GM12878 (cell line): ENCODE results near the gene PRRG3.

ENCODE experiments used
- NR2C1 ChIP-seq: fragments of 450-650 bp; IDR thresholded peaks from 2 replicates; pipeline ENCODE4 v1.6.1; 2017; ENCODE audit warnings: antibody characterized with exemption, mild to moderate bottlenecking, moderate library complexity
- SREBF2 ChIP-seq: IDR thresholded peaks from 2 replicates; pipeline ENCODE4 v1.6.1; 2012; ENCODE audit warnings: mild to moderate bottlenecking, low read length
- STAT1 ChIP-seq: fragments of 450-650 bp; conservative IDR thresholded peaks from 2 replicates; pipeline ENCODE4 v1.6.1; 2014; ENCODE audit warnings: antibody characterized with exemption, mild to moderate bottlenecking
- TF ChIP-seq, protein P1 (sequence below), 3 experiments: IDR thresholded peaks in 2 of 3; conservative IDR thresholded peaks in 1 of 3; 2 replicates each; pipeline ENCODE4 v1.5.1; 2011; ENCODE audit warnings: low read depth in 3 of 3, low read length in 3 of 3, mild to moderate bottlenecking in 3 of 3, control low read depth in 2 of 3, moderate library complexity in 2 of 3, inconsistent platforms in 1 of 3, mixed read lengths in 1 of 3; ENCODE audit not compliant: control insufficient read depth in 2 of 3, insufficient read depth in 1 of 3; ENCODE audit errors: extremely low read depth in 1 of 3

GRCh38 chrX:151754047-151754429, 58.8 kb downstream of the PRRG3 start:
- TF ChIP-seq, protein P1, sequence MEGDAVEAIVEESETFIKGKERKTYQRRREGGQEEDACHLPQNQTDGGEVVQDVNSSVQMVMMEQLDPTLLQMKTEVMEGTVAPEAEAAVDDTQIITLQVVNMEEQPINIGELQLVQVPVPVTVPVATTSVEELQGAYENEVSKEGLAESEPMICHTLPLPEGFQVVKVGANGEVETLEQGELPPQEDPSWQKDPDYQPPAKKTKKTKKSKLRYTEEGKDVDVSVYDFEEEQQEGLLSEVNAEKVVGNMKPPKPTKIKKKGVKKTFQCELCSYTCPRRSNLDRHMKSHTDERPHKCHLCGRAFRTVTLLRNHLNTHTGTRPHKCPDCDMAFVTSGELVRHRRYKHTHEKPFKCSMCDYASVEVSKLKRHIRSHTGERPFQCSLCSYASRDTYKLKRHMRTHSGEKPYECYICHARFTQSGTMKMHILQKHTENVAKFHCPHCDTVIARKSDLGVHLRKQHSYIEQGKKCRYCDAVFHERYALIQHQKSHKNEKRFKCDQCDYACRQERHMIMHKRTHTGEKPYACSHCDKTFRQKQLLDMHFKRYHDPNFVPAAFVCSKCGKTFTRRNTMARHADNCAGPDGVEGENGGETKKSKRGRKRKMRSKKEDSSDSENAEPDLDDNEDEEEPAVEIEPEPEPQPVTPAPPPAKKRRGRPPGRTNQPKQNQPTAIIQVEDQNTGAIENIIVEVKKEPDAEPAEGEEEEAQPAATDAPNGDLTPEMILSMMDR (IDR thresholded peaks at IDR 0.05 in 2 of 3, conservative IDR thresholded peaks at IDR 0.05 in 1 of 3; ENCODE audit: control insufficient read depth in 2 of 3, extremely low read depth in 1 of 3, insufficient read depth in 1 of 3, low read depth in 3 of 3, low read length in 3 of 3) = no peak
- TF ChIP-seq SREBF2 (no peak), STAT1 (no peak), NR2C1 (no peak)
